ENCODE data around the gene TMUB2.
A peak's percentile ranks its signal among the peaks of the same experiment; 100 is the strongest.
"Not testable (repeated sequence)": the region's sequence is repeated elsewhere in the genome, so short reads cannot be mapped to it uniquely, and the experiment has no call there.

The TMUB2 gene

GRCh38 chr17:44186307-44187130 is at the start of gene TMUB2:
TSS of gene TMUB2 (plus strand) at chr17:44186972. CDS start at chr17:44187709, 737 bp downstream.
- Histone ChIP-seq H3K27ac (ENCODE audit: low read depth, low read length) (peak within 1 kb of the TSS; percentile 94), H3K79me2 (ENCODE audit: control insufficient read depth, insufficient read depth, low read length, unreplicated experiment) (peaks cover 60% of the 10 kb centered on the region), H2AFZ (ENCODE audit: low read length, unreplicated experiment) (peak within 1 kb of the TSS; percentile 84), H3K36me3 (ENCODE audit: insufficient read depth, low read length) (no peaks in the 10 kb centered on the region), H3K27me3 (ENCODE audit: insufficient read depth, low read length) (no peaks in the 10 kb centered on the region), H3K4me3 (ENCODE audit: low read depth, low read length) (peak within 1 kb of the TSS; percentile 100), H3K4me1 (ENCODE audit: control insufficient read depth, insufficient read depth, low read length, unreplicated experiment) (peaks cover 20% of the 10 kb centered on the region)

- Histone ChIP-seq H3K79me2 (ENCODE audit: control insufficient read depth, insufficient read depth, low read length, unreplicated experiment) (peaks cover 10% of the 10 kb centered on the region), H3K4me1 (ENCODE audit: control insufficient read depth, insufficient read depth, low read length, unreplicated experiment) (peaks cover 22% of the 10 kb centered on the region), H3K36me3 (ENCODE audit: insufficient read depth, low read length) (no peaks in the 10 kb centered on the region), H3K27me3 (ENCODE audit: insufficient read depth, low read length) (no peaks in the 10 kb centered on the region), H2AFZ (ENCODE audit: low read length, unreplicated experiment) (peak overlapping the region; percentile 36), H3K4me3 (ENCODE audit: low read depth, low read length) (peak overlapping the region; percentile 65), H3K27ac (ENCODE audit: low read depth, low read length) (peak overlapping the region; percentile 79)
Measured at GRCh38 chr17:44137891-44138709, 48.7 kb upstream of the TMUB2 start.

GRCh38 chr17:44143921-44144320 is 42.9 kb upstream of the TMUB2 start:
- H2AFZ ChIP-seq (ENCODE audit: low read length, unreplicated experiment); H3K27me3 ChIP-seq (ENCODE audit: insufficient read depth, low read length); H3K4me3 ChIP-seq (ENCODE audit: low read depth, low read length); H3K27ac ChIP-seq (ENCODE audit: low read depth, low read length); H3K4me1 ChIP-seq (ENCODE audit: control insufficient read depth, insufficient read depth, low read length, unreplicated experiment): not testable (repeated sequence)
- H3K79me2 ChIP-seq (ENCODE audit: control insufficient read depth, insufficient read depth, low read length, unreplicated experiment) = peaks cover 22% of the 10 kb centered on the region
- H3K36me3 ChIP-seq (ENCODE audit: insufficient read depth, low read length) = peaks cover 11% of the 10 kb centered on the region; the same call in 1 of the 2 replicates

DNA sequence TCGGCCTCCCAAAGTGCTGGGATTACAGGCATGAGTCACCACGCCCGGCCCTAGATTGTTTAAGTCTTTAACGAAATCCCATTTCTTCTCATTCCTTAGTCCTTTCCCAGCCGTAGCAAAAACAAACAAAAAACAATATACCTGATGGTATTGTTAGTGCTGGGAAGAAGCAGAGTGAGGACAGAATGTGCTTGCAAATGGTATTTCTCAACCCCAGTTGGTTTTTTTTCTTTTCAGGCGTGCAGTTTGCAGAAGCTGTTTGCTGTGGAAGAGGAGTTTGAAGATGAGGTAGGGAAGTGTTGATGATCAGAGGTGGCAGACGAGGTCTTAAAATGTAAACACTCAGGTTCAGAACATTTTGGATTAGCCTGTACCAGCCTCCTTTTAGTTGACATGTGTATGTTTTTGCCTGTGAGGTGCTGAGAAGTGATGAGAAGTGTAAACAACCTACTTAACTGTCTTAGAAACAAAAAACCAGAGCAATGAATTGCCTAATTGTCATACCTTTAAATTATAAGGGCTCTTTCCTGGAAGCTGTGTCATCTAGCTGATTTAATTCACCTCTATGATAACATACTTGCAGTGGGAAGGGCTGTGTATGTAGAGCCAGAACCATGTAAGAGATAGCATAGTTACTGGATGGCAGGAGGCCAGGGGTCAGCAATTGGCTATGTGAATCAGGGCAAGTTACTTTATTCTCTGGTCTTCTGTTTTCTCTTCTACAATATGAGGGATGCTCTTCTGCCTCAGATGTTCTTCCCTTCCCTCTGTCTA is 41.6 kb upstream of the TMUB2 start:
- Histone ChIP-seq H3K27ac (ENCODE audit: low read depth, low read length) (peak overlapping the region; percentile 13; the same call in 1 of the 2 replicates), H3K27me3 (ENCODE audit: insufficient read depth, low read length) (no peaks in the 10 kb centered on the region), H3K4me1 (ENCODE audit: control insufficient read depth, insufficient read depth, low read length, unreplicated experiment) (peaks cover 5% of the 10 kb centered on the region), H2AFZ (ENCODE audit: low read length, unreplicated experiment) (no peak overlapping the region), H3K36me3 (ENCODE audit: insufficient read depth, low read length) (peaks cover 11% of the 10 kb centered on the region; the same call in 1 of the 2 replicates), H3K79me2 (ENCODE audit: control insufficient read depth, insufficient read depth, low read length, unreplicated experiment) (peaks cover 30% of the 10 kb centered on the region), H3K4me3 (ENCODE audit: low read depth, low read length) (no peak overlapping the region)

GRCh38 chr17:44146375-44147346 is 40.1 kb upstream of the TMUB2 start:
- peaks cover 5% of the 10 kb centered on the region for H3K4me1 ChIP-seq (ENCODE audit: control insufficient read depth, insufficient read depth, low read length, unreplicated experiment)
- H3K36me3 ChIP-seq (ENCODE audit: insufficient read depth, low read length) = peaks cover 11% of the 10 kb centered on the region; the same call in 1 of the 2 replicates
- H3K27me3 ChIP-seq (ENCODE audit: insufficient read depth, low read length) = no peaks in the 10 kb centered on the region
- H3K27ac ChIP-seq (ENCODE audit: low read depth, low read length) = no peak overlapping the region
- H3K79me2 ChIP-seq (ENCODE audit: control insufficient read depth, insufficient read depth, low read length, unreplicated experiment) = peaks cover 41% of the 10 kb centered on the region
- H2AFZ ChIP-seq (ENCODE audit: low read length, unreplicated experiment) = no peak overlapping the region
- no peak overlapping the region for H3K4me3 ChIP-seq (ENCODE audit: low read depth, low read length)

GRCh38 chr17:44147812-44148211 is 39.0 kb upstream of the TMUB2 start:
- Histone ChIP-seq H3K4me1 (ENCODE audit: control insufficient read depth, insufficient read depth, low read length, unreplicated experiment) (peaks cover 2% of the 10 kb centered on the region), H3K27ac (ENCODE audit: low read depth, low read length) (no peak overlapping the region), H3K79me2 (ENCODE audit: control insufficient read depth, insufficient read depth, low read length, unreplicated experiment) (peaks cover 33% of the 10 kb centered on the region), H3K27me3 (ENCODE audit: insufficient read depth, low read length) (no peaks in the 10 kb centered on the region), H2AFZ (ENCODE audit: low read length, unreplicated experiment) (no peak overlapping the region), H3K36me3 (ENCODE audit: insufficient read depth, low read length) (peaks cover 11% of the 10 kb centered on the region; the same call in 1 of the 2 replicates), H3K4me3 (ENCODE audit: low read depth, low read length) (no peak overlapping the region)

GRCh38 chr17:44149066-44149465 is 37.7 kb upstream of the TMUB2 start:
- Histone ChIP-seq H3K79me2 (ENCODE audit: control insufficient read depth, insufficient read depth, low read length, unreplicated experiment) (peaks cover 24% of the 10 kb centered on the region), H3K36me3 (ENCODE audit: insufficient read depth, low read length) (peaks cover 11% of the 10 kb centered on the region; the same call in 1 of the 2 replicates)
- not testable (repeated sequence) for H3K27ac ChIP-seq (ENCODE audit: low read depth, low read length); H2AFZ ChIP-seq (ENCODE audit: low read length, unreplicated experiment); H3K4me1 ChIP-seq (ENCODE audit: control insufficient read depth, insufficient read depth, low read length, unreplicated experiment); H3K27me3 ChIP-seq (ENCODE audit: insufficient read depth, low read length); H3K4me3 ChIP-seq (ENCODE audit: low read depth, low read length)

GRCh38 chr17:44149750-44150329 is 36.9 kb upstream of the TMUB2 start:
- H3K4me3 ChIP-seq (ENCODE audit: low read depth, low read length) = no peak overlapping the region
- H3K4me1 ChIP-seq (ENCODE audit: control insufficient read depth, insufficient read depth, low read length, unreplicated experiment) = no peaks in the 10 kb centered on the region
- H3K36me3 ChIP-seq (ENCODE audit: insufficient read depth, low read length) = peaks cover 11% of the 10 kb centered on the region; the same call in 1 of the 2 replicates
- peaks cover 24% of the 10 kb centered on the region for H3K79me2 ChIP-seq (ENCODE audit: control insufficient read depth, insufficient read depth, low read length, unreplicated experiment)
- no peaks in the 10 kb centered on the region for H3K27me3 ChIP-seq (ENCODE audit: insufficient read depth, low read length)
- H3K27ac ChIP-seq (ENCODE audit: low read depth, low read length) = no peak overlapping the region
- no peak overlapping the region for H2AFZ ChIP-seq (ENCODE audit: low read length, unreplicated experiment)

DNA sequence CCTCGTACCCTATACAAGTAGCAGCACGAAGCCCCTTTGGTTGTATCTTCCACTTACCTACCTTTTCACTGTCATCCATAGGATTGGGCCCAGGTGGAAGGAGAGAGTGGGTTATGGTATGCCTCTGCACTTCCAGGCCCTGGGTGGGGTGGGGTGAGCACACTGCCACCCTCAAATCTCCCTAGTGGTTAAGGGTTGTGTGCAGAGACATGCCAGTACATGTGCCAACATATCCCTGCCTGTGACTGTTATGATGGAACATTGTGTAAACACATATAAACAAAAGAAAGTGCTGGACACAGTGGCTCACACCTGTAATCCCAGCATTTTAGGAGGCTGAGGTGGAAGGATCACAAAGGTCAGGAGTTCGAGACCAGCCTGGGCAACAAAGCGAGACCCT is 33.9 kb upstream of the TMUB2 start:
- peaks cover 24% of the 10 kb centered on the region for H3K79me2 ChIP-seq (ENCODE audit: control insufficient read depth, insufficient read depth, low read length, unreplicated experiment)
- peaks cover 14% of the 10 kb centered on the region; the same call in 1 of the 2 replicates for H3K36me3 ChIP-seq (ENCODE audit: insufficient read depth, low read length)

More for the DNA sequence above, 33.9 kb upstream of the TMUB2 start:
- Histone ChIP-seq H3K4me1 (ENCODE audit: control insufficient read depth, insufficient read depth, low read length, unreplicated experiment) (no peaks in the 10 kb centered on the region), H2AFZ (ENCODE audit: low read length, unreplicated experiment) (no peak overlapping the region), H3K27ac (ENCODE audit: low read depth, low read length) (no peak overlapping the region), H3K27me3 (ENCODE audit: insufficient read depth, low read length) (no peaks in the 10 kb centered on the region), H3K4me3 (ENCODE audit: low read depth, low read length) (no peak overlapping the region)
